ENCODE measurements around the gene NFE2L1. TPM values are rescaled to one million over a fixed set of nuclear protein-coding genes. Genes with fewer than 3 reads are reported as not detected.
"Not testable (repeated sequence)": the region's sequence is repeated elsewhere in the genome, so short reads cannot be mapped to it uniquely, and the experiment has no call there.

Gene NFE2L1
- total RNA-seq (82.0 and 86.4 TPM in 2 replicates), polyA plus RNA-seq (35.3 and 42.4 TPM in 2 replicates)

- H3K9me3 ChIP-seq (ENCODE audit: low read depth): no peaks in the 10 kb centered on the region
- WGBS (ENCODE audit: low lambda C conversion rate, missing lambda C conversion rate): 1% methylated on average over 44 of the region's 47 CpGs
- peaks cover 44% of the 10 kb centered on the region for H3K4me1 ChIP-seq (ENCODE audit: insufficient read depth)
Measured at GRCh38 chr17:48047741-48048383, at the start of gene NFE2L1. NFE2L1 (plus strand) TSS chr17:48048359; CDS start chr17:48051119, 2,760 bp downstream.

GRCh38 chr17:47999582-47999981 lies 48.6 kb upstream of the NFE2L1 start:
- DNase-seq (ENCODE audit: low spot score): no peak
- peaks cover 15% of the 10 kb centered on the region for H3K4me1 ChIP-seq (ENCODE audit: insufficient read depth)
- WGBS (ENCODE audit: low lambda C conversion rate, missing lambda C conversion rate): 28% methylated on average over 4 of the region's 4 CpGs

More at GRCh38 chr17:48047741-48048383, at the start of gene NFE2L1:
- no peak for TF ChIP-seq EZH2 (IDR thresholded peaks at IDR 0.05; ENCODE audit: borderline replicate concordance)
- TF ChIP-seq CTCF (IDR thresholded peaks at IDR 0.05; ENCODE audit: poor library complexity): no peak
- no peak for TF ChIP-seq EZH2phosphoT487 (IDR thresholded peaks at IDR 0.05; ENCODE audit: low read depth, severe bottlenecking, unreplicated experiment)
- peak within 1 kb of the TSS; percentile 82 for H3K4me3 ChIP-seq
- no peaks in the 10 kb centered on the region for H3K9me2 ChIP-seq (replicated peaks; ENCODE audit: insufficient read depth)
- DNase-seq (ENCODE audit: low spot score): peak; percentile 100
- no peaks in the 10 kb centered on the region for H3K27me3 ChIP-seq
- H4K20me1 ChIP-seq (ENCODE audit: insufficient read depth, poor library complexity, severe bottlenecking): peaks cover 17% of the 10 kb centered on the region
- H2AFZ ChIP-seq: peak within 1 kb of the TSS; percentile 82
- peaks cover 50% of the 10 kb centered on the region for H3K79me2 ChIP-seq
- H3K36me3 ChIP-seq (replicated peaks; ENCODE audit: insufficient read depth, low read depth): no peaks in the 10 kb centered on the region
- peak within 1 kb of the TSS; percentile 89 for H3K4me2 ChIP-seq
- H3K27ac ChIP-seq: peak within 1 kb of the TSS; percentile 96

GRCh38 chr17:48001197-48001596 lies 47.0 kb upstream of the NFE2L1 start:
- Histone ChIP-seq H3K27ac (no peak overlapping the region), H3K4me1 (ENCODE audit: insufficient read depth) (peaks cover 15% of the 10 kb centered on the region), H3K9me3 (ENCODE audit: low read depth) (no peaks in the 10 kb centered on the region), H3K9me2 (replicated peaks; ENCODE audit: insufficient read depth) (no peaks in the 10 kb centered on the region), H3K27me3 (no peaks in the 10 kb centered on the region), H2AFZ (no peak overlapping the region), H3K4me3 (no peak overlapping the region), H3K4me2 (no peak overlapping the region), H3K79me2 (no peaks in the 10 kb centered on the region), H4K20me1 (ENCODE audit: insufficient read depth, poor library complexity, severe bottlenecking) (no peaks in the 10 kb centered on the region), H3K36me3 (replicated peaks; ENCODE audit: insufficient read depth, low read depth) (no peaks in the 10 kb centered on the region)
- no peak for DNase-seq (ENCODE audit: low spot score)
- 83% methylated on average over 1 of the region's 1 CpG for WGBS (ENCODE audit: low lambda C conversion rate, missing lambda C conversion rate)
- no peak for TF ChIP-seq CTCF (IDR thresholded peaks at IDR 0.05; ENCODE audit: poor library complexity)
- no peak for TF ChIP-seq EZH2phosphoT487 (IDR thresholded peaks at IDR 0.05; ENCODE audit: low read depth, severe bottlenecking, unreplicated experiment)
- TF ChIP-seq EZH2 (IDR thresholded peaks at IDR 0.05; ENCODE audit: borderline replicate concordance): no peak

More at GRCh38 chr17:47999582-47999981, 48.6 kb upstream of the NFE2L1 start:
- Histone ChIP-seq H3K9me2 (replicated peaks; ENCODE audit: insufficient read depth) (no peaks in the 10 kb centered on the region), H3K36me3 (replicated peaks; ENCODE audit: insufficient read depth, low read depth) (no peaks in the 10 kb centered on the region), H3K4me2 (no peak overlapping the region), H4K20me1 (ENCODE audit: insufficient read depth, poor library complexity, severe bottlenecking) (no peaks in the 10 kb centered on the region), H2AFZ (no peak overlapping the region), H3K4me3 (no peak overlapping the region), H3K9me3 (ENCODE audit: low read depth) (no peaks in the 10 kb centered on the region), H3K27me3 (no peaks in the 10 kb centered on the region), H3K79me2 (no peaks in the 10 kb centered on the region), H3K27ac (no peak overlapping the region)
- TF ChIP-seq CTCF (IDR thresholded peaks at IDR 0.05; ENCODE audit: poor library complexity) (no peak), EZH2phosphoT487 (IDR thresholded peaks at IDR 0.05; ENCODE audit: low read depth, severe bottlenecking, unreplicated experiment) (no peak), EZH2 (IDR thresholded peaks at IDR 0.05; ENCODE audit: borderline replicate concordance) (no peak)

GRCh38 chr17:48001657-48002056 lies 46.5 kb upstream of the NFE2L1 start:
- H3K4me3 ChIP-seq; DNase-seq (ENCODE audit: low spot score); H3K9me2 ChIP-seq (replicated peaks; ENCODE audit: insufficient read depth); H3K79me2 ChIP-seq; H3K27me3 ChIP-seq; H3K9me3 ChIP-seq (ENCODE audit: low read depth); H2AFZ ChIP-seq; H3K36me3 ChIP-seq (replicated peaks; ENCODE audit: insufficient read depth, low read depth); H3K4me2 ChIP-seq; H4K20me1 ChIP-seq (ENCODE audit: insufficient read depth, poor library complexity, severe bottlenecking): not testable (repeated sequence)
- Histone ChIP-seq H3K4me1 (ENCODE audit: insufficient read depth) (peaks cover 15% of the 10 kb centered on the region), H3K27ac (peak overlapping the region; percentile 95)
- 98% methylated on average over 5 of the region's 5 CpGs for WGBS (ENCODE audit: low lambda C conversion rate, missing lambda C conversion rate)

Data from hepatocyte (in vitro differentiated cells).